ENCODE results near the gene SURF1. TPM values are rescaled to one million over a fixed set of nuclear protein-coding genes. Genes with fewer than 3 reads are reported as not detected.

SURF1 gene
- total and polyA plus RNA-seq, 9 of the 15 experiments (the other 6 are each of a cell fraction or from before 2014, with no cell fraction given) = 16.1 to 31.3 (median 20.9) TPM

DNA sequence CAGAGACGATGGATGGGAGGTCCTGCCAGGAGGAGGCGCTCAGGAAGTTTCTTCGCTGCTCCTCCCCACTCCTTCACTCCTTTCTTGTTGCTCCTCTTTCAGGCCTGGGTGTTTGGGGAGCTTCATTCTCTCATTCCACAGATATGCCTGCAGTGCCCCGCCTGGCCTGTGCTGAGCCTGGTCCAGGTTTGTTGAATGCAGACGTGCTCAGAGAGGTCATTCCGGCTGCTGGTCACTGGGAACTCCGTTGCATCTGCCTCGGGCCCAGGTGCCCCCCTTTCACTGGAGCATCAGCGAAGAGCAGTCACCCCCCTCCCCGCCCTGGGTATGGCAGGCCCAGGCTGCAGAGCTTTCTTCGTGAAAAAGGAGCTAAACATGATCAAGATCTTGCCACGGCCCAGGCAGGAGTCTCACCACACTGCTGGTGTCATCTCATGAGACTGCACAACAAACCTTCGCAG, 35.8 kb downstream of the SURF1 start:
- H3K79me2 ChIP-seq (ENCODE audit: control insufficient read depth, insufficient read depth, low read length) = no peaks in the 10 kb centered on the region
- no peak overlapping the region for H3K9ac ChIP-seq (ENCODE audit: insufficient read depth in 1 of 2, low read depth in 2 of 2, low read length in 2 of 2)
- POLR2A ChIA-PET = interaction anchor here (0.6 to 0.7 kb wide), 3 partner anchors 34 to 566 kb away, joined by 3 read pairs; no protein-coding TSS in a partner anchor
- FAIRE-seq (no peak), DNase-seq (ENCODE audit: extremely low read depth in 1 of 4, low spot score in 3 of 4) (peak in 2 of 4 experiments; percentile 23 to 24), ATAC-seq (peak; percentile 84)
- intact Hi-C loops (cut with micrococcal nuclease) (loop anchor here (10.0 kb wide), 1 partner anchor 46 kb away; the partner anchor contains the start of gene ABO), in situ Hi-C loops (cut with MboI) (no loop called here)
- H3K4me3 ChIP-seq = no peak overlapping the region
- H3K36me3 ChIP-seq (ENCODE audit: control insufficient read depth, insufficient read depth, low read length) = no peaks in the 10 kb centered on the region
- peaks cover 3% of the 10 kb centered on the region for H3K9me3 ChIP-seq (replicated peaks; ENCODE audit: control insufficient read depth, insufficient read depth, low read depth, low read length)
- H4K20me1 ChIP-seq (replicated peaks; ENCODE audit: control insufficient read depth, insufficient read depth, low read length) = no peaks in the 10 kb centered on the region
- H3K9me1 ChIP-seq (ENCODE audit: control insufficient read depth, insufficient read depth, low read length) = no peaks in the 10 kb centered on the region
- H2AFZ ChIP-seq (ENCODE audit: low read depth, low read length) = no peak overlapping the region
- H3K27ac ChIP-seq (ENCODE audit: extremely low read depth, low read depth, low read length) = no peak overlapping the region
- H3K27me3 ChIP-seq (ENCODE audit: control insufficient read depth in 2 of 2, insufficient read depth in 2 of 2, low read length in 2 of 2) = peaks cover 0 to 8% of the 10 kb centered on the region in 2 experiments; a peak in 1 of 5 replicates
- 32% methylated on average over 13 of the region's 13 CpGs for WGBS (ENCODE audit: insufficient coverage, low coverage, missing lambda C conversion rate)
- no peak overlapping the region for H3K4me2 ChIP-seq (ENCODE audit: insufficient read depth, low read length)
- H3K4me1 ChIP-seq (replicated peaks in 1 of 2; ENCODE audit: control insufficient read depth in 2 of 2, insufficient read depth in 2 of 2, low read length in 2 of 2) = peaks cover 0 to 9% of the 10 kb centered on the region in 2 experiments; a peak in 2 of 5 replicates
- CTCF ChIA-PET (ENCODE audit: low intra/inter-chr PET ratio) = interaction anchor here (0.6 kb wide), 1 partner anchor 84 kb away, joined by 3 read pairs; no protein-coding TSS in a partner anchor
- BruUV-seq (replicated peaks) = no TSS peak
- TF ChIP-seq, protein P1, sequence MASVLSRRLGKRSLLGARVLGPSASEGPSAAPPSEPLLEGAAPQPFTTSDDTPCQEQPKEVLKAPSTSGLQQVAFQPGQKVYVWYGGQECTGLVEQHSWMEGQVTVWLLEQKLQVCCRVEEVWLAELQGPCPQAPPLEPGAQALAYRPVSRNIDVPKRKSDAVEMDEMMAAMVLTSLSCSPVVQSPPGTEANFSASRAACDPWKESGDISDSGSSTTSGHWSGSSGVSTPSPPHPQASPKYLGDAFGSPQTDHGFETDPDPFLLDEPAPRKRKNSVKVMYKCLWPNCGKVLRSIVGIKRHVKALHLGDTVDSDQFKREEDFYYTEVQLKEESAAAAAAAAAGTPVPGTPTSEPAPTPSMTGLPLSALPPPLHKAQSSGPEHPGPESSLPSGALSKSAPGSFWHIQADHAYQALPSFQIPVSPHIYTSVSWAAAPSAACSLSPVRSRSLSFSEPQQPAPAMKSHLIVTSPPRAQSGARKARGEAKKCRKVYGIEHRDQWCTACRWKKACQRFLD (CRISPR knock-in tag; IDR thresholded peaks at IDR 0.05) = no peak
- TF ChIP-seq, protein P2, sequence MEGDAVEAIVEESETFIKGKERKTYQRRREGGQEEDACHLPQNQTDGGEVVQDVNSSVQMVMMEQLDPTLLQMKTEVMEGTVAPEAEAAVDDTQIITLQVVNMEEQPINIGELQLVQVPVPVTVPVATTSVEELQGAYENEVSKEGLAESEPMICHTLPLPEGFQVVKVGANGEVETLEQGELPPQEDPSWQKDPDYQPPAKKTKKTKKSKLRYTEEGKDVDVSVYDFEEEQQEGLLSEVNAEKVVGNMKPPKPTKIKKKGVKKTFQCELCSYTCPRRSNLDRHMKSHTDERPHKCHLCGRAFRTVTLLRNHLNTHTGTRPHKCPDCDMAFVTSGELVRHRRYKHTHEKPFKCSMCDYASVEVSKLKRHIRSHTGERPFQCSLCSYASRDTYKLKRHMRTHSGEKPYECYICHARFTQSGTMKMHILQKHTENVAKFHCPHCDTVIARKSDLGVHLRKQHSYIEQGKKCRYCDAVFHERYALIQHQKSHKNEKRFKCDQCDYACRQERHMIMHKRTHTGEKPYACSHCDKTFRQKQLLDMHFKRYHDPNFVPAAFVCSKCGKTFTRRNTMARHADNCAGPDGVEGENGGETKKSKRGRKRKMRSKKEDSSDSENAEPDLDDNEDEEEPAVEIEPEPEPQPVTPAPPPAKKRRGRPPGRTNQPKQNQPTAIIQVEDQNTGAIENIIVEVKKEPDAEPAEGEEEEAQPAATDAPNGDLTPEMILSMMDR (IDR thresholded peaks at IDR 0.05 in 2 of 3, conservative IDR thresholded peaks at IDR 0.05 in 1 of 3; ENCODE audit: insufficient read depth in 2 of 3, low read depth in 1 of 3, low read length in 3 of 3) = peak; percentile 26 to 37 (median 34); a peak in 5 of 6 replicates
- TF ChIP-seq, protein P3, sequence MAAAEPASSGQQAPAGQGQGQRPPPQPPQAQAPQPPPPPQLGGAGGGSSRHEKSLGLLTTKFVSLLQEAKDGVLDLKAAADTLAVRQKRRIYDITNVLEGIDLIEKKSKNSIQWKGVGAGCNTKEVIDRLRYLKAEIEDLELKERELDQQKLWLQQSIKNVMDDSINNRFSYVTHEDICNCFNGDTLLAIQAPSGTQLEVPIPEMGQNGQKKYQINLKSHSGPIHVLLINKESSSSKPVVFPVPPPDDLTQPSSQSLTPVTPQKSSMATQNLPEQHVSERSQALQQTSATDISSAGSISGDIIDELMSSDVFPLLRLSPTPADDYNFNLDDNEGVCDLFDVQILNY (CRISPR knock-in tag; IDR thresholded peaks at IDR 0.05) = no peak
- TF ChIP-seq, protein P4, sequence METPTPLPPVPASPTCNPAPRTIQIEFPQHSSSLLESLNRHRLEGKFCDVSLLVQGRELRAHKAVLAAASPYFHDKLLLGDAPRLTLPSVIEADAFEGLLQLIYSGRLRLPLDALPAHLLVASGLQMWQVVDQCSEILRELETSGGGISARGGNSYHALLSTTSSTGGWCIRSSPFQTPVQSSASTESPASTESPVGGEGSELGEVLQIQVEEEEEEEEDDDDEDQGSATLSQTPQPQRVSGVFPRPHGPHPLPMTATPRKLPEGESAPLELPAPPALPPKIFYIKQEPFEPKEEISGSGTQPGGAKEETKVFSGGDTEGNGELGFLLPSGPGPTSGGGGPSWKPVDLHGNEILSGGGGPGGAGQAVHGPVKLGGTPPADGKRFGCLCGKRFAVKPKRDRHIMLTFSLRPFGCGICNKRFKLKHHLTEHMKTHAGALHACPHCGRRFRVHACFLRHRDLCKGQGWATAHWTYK (CRISPR knock-in tag; IDR thresholded peaks at IDR 0.05) = no peak
- TF ChIP-seq ZFP1 (CRISPR knock-in tag; IDR thresholded peaks at IDR 0.05) = no peak
- TF ChIP-seq ESRRB (CRISPR knock-in tag; IDR thresholded peaks at IDR 0.05; ENCODE audit: borderline replicate concordance) = no peak
- TF ChIP-seq, protein P5, sequence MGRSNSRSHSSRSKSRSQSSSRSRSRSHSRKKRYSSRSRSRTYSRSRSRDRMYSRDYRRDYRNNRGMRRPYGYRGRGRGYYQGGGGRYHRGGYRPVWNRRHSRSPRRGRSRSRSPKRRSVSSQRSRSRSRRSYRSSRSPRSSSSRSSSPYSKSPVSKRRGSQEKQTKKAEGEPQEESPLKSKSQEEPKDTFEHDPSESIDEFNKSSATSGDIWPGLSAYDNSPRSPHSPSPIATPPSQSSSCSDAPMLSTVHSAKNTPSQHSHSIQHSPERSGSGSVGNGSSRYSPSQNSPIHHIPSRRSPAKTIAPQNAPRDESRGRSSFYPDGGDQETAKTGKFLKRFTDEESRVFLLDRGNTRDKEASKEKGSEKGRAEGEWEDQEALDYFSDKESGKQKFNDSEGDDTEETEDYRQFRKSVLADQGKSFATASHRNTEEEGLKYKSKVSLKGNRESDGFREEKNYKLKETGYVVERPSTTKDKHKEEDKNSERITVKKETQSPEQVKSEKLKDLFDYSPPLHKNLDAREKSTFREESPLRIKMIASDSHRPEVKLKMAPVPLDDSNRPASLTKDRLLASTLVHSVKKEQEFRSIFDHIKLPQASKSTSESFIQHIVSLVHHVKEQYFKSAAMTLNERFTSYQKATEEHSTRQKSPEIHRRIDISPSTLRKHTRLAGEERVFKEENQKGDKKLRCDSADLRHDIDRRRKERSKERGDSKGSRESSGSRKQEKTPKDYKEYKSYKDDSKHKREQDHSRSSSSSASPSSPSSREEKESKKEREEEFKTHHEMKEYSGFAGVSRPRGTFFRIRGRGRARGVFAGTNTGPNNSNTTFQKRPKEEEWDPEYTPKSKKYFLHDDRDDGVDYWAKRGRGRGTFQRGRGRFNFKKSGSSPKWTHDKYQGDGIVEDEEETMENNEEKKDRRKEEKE (IDR thresholded peaks at IDR 0.05; ENCODE audit: borderline replicate concordance in 1 of 2, control insufficient read depth in 1 of 2, low read depth in 2 of 2, low read length in 1 of 2) = no peak
- no peak for TF ChIP-seq SMARCA5 (IDR thresholded peaks at IDR 0.05)
- TF ChIP-seq NCOA6 (IDR thresholded peaks at IDR 0.05) = no peak
- no peak for TF ChIP-seq ZNF408 (CRISPR knock-in tag; IDR thresholded peaks at IDR 0.05; ENCODE audit: low read depth)
- peak in 1 of 2 experiments; percentile 30; a peak in 2 of 4 replicates for TF ChIP-seq RAD21 (CRISPR knock-in tag; conservative IDR thresholded peaks at IDR 0.05 in 1 of 2, IDR thresholded peaks at IDR 0.05 in 1 of 2)
- peak; percentile 70 for TF ChIP-seq ZNF263 (CRISPR knock-in tag; IDR thresholded peaks at IDR 0.05; ENCODE audit: borderline replicate concordance)
